HG02870 (cell line): ENCODE data around the gene ACVR2A.

Source experiments
- ATAC-seq: cut with Tn5 transposase; IDR thresholded peaks from one replicate; pipeline ENCODE4 v1.9.1; 2021; ENCODE audit warnings: mild to moderate bottlenecking, moderate library complexity; ENCODE audit not compliant: unreplicated experiment

Gene ACVR2A

DNA sequence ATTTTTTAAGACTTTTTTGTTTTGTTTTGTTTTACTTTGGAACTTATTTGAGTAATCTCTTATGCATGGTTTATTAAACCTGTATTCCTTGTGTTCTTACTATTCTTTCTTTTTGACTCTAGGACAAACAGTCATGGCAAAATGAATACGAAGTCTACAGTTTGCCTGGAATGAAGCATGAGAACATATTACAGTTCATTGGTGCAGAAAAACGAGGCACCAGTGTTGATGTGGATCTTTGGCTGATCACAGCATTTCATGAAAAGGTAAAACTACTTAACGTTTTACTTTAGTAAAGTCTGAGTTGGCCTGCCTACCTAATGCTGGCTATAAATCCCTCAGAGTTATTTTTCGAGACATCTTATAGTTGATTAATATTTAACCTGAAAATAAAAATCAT lies 72.3 kb downstream of the ACVR2A start:
- no peak for ATAC-seq

GRCh38 chr2:147923846-147924245 lies 79.0 kb downstream of the ACVR2A start:
- no peak for ATAC-seq

- ATAC-seq, result no peak
Observed at GRCh38 chr2:147924647-147925046, 79.8 kb downstream of the ACVR2A start.

- no peak for ATAC-seq
Observed at GRCh38 chr2:147925886-147926285, 81.1 kb downstream of the ACVR2A start.

DNA sequence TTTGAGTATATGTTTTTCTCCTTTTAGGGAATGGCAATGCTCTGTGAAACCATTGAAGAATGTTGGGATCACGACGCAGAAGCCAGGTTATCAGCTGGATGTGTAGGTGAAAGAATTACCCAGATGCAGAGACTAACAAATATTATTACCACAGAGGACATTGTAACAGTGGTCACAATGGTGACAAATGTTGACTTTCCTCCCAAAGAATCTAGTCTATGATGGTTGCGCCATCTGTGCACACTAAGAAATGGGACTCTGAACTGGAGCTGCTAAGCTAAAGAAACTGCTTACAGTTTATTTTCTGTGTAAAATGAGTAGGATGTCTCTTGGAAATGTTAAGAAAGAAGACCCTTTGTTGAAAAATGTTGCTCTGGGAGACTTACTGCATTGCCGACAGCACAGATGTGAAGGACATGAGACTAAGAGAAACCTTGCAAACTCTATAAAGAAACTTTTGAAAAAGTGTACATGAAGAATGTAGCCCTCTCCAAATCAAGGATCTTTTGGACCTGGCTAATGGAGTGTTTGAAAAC lies 82.3 kb downstream of the ACVR2A start:
- no peak for ATAC-seq

- no peak for ATAC-seq
Observed at GRCh38 chr2:147933931-147934330, 89.1 kb downstream of the ACVR2A start.

DNA sequence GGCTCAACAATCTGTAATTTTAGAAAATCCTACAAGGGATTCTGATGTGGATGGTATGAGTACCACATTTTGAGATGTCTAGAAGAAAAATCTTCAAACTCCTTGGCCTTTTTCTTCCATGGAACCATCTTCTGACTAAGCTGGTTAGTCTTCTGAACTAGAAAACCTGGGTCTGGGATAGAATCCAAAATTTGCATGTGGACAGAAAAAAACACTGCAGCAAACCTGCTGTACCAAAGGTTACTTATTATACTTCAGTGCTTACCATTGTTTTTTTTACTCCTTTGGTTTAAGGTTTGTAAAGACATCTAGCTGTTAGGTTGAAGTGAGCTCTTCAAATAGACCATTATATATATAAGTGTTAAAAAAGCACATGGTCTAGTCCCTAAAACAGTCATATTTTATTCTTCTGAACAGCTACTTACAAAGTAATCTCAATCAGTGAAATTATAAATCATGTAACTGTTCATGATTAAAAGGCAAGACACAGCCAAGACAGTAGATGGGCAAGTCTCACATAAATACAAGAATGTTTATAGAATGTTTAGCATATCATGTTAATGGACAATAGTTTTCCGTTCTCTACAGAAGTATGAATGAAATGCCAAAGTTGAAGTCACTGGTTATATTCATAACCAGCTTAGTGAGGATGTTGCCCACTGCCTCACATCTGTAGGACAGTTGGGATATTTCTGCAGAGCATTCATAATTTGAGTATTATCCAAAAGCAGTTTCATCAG lies 90.2 kb downstream of the ACVR2A start:
- no peak for ATAC-seq

DNA sequence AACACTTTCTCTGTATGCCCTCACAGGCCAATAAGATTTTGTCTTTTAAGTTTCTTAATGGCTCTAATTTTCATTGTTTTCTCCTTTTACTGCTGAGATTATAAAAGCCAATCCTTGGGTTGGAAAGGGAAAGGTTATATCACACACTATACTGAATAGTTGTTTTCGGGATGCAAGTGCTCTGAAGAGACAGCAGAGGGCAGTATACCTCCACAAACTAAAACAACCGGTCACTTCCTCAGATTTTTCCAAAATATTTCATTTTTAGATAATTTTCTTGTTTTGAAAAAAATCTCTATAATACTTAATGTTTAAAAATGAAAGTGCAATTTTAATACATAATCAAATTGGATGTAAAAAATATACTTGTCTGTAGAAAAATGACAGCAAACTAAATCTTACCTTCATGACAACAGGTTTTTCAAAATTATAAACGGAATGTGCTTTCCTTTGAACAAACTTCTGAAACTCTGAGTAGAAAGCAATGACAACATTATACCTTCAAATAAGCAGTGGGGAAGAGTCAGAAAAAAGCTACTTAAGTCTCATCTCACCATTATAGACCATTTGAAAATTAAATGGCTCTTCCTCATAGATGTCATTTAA lies 93.0 kb downstream of the ACVR2A start:
- no peak for ATAC-seq

DNA sequence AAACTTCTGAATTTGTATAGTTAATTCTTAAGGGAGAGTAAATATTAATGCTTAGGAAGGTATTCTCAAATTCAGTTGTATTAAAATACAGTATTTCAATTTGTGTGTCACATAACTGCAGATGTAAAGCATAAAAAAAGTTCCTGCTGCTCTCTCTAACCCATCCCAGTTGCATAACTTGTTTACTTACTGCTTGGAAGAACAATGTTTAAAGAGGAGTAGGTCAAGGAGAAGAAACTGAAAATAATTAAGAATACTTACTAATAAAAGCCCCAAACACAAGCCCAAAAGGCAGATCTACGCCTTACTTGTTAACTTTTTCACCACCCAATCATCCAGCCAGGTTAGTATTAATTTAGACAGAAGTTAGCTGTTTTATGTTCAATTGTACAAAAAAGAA lies 94.5 kb downstream of the ACVR2A start:
- ATAC-seq, result no peak

GRCh38 chr2:147945660-147946059 lies 100.8 kb downstream of the ACVR2A start:
- no peak for ATAC-seq

DNA sequence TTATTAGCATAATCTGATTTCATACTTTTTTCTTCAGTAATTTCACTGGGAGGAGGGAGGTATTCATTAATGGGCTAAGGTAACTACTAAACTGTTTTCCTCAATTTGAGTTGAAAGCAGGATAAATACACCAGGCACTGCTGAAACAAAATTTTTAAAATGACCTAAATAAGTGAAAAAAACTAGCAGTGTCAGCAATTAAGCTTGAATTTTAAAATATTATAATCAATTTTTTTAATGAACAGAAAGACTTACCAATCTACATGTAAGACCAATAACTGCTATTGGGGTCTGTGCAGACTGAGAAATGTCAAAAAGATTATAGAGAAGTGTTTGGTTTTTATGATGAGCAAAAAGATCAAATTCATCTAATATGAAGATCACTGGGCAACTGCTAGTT lies 107.3 kb downstream of the ACVR2A start:
- ATAC-seq, result no peak

DNA sequence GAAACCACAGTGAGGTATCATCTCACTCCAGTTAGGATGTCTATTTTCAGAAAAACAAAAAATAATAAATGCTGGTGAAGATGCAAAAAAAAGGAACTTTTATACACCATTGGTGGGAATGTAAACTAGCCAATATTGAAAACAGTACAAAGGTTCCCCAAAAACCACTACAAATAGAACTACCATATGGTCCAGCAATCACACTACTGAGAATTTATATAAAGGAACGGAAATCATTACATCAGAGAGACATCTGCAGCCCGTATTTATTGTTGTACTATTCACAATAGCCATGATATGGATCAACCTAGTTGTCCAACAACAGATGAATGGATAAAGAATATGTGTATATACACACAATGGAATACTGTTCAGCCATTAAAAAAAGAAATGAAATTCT lies 123.7 kb downstream of the ACVR2A start:
- ATAC-seq, result no peak

- ATAC-seq, result no peak
Observed at GRCh38 chr2:147976102-147976501, 131.3 kb downstream of the ACVR2A start.

GRCh38 chr2:147977679-147978078 lies 132.8 kb downstream of the ACVR2A start:
- ATAC-seq, result no peak
